Effector memory CD8-positive, alpha-beta T cell (primary cell): ENCODE measurements around the gene PRKN.
"Not testable (repeated sequence)": the region's sequence is repeated elsewhere in the genome, so short reads cannot be mapped to it uniquely, and the experiment has no call there.

Experiments
- ATAC-seq: fragments of 150-1000 bp; cut with Tn5 transposase; replicated peaks from 2 replicates; pipeline ENCODE4 v1.10.0; 2021; ENCODE audit warnings: mild to moderate bottlenecking, moderate library complexity
- DNase-seq, 3 experiments: peaks; one replicate each; pipeline ENCODE4 v3.0.0; 2021
- H3K27ac Mint-ChIP-seq, 2 donors: one replicate each; pipeline ENCODE4 v1.8.0; 2022; ENCODE audit warnings: mild to moderate bottlenecking in 2 of 2, mixed read lengths in 2 of 2, moderate library complexity in 2 of 2
- H3K27me3 Mint-ChIP-seq, 2 donors: one replicate each; pipeline ENCODE4 v1.8.0; 2022; ENCODE audit warnings: mixed read lengths in 2 of 2
- H3K36me3 Mint-ChIP-seq: one replicate; pipeline ENCODE4 v1.8.0; 2022; ENCODE audit warnings: mild to moderate bottlenecking, moderate library complexity, mixed read lengths; ENCODE audit not compliant: insufficient read depth
- H3K4me1 Mint-ChIP-seq, 2 donors: one replicate each; pipeline ENCODE4 v1.8.0; 2022; ENCODE audit warnings: low read depth in 2 of 2, mixed read lengths in 2 of 2
- H3K4me3 Mint-ChIP-seq, 2 donors: one replicate each; pipeline ENCODE4 v1.8.0; 2022; ENCODE audit warnings: mild to moderate bottlenecking in 2 of 2, mixed read lengths in 2 of 2, moderate library complexity in 2 of 2
- H3K9me3 Mint-ChIP-seq, 2 donors: one replicate each; pipeline ENCODE4 v1.8.0; 2022; ENCODE audit warnings: mixed read lengths in 2 of 2

PRKN gene

DNA sequence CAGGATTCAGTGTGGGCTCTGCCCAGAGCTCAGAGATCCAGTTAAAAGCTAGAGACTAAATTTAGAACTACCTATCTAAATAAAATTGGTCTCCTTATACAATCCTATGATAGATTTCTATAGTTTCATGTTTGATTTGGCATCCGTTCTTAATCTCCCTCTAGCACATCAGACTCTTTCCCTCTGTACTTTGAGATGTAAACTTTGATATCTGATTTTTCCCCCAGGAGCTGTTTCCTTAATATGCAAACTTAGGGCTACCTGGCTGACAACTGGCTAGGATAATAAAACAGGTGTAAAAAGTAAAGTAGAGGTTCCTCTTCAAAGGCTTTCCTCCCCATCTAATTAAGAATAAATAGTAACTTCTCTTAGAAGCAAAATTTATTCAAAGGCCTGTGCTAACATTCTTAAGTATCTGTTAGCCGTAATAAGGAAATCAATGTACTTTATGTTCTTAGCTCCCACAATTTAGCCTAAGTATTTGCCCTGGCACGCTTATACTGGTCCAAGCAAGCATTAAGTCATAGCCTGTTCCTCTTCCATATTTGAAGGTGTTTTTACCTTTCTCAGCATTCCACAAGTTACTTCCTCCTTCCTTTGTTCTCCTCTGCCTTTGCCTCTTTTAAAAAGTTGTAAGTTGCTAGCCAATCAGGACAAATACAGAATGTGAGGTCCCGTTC, 1396.0 kb downstream of the PRKN start:
- H3K27ac Mint-ChIP-seq, H3K4me1 Mint-ChIP-seq, H3K4me3 Mint-ChIP-seq, H3K9me3 Mint-ChIP-seq, DNase-seq, H3K27me3 Mint-ChIP-seq, ATAC-seq, H3K36me3 Mint-ChIP-seq: not testable (repeated sequence)

DNA sequence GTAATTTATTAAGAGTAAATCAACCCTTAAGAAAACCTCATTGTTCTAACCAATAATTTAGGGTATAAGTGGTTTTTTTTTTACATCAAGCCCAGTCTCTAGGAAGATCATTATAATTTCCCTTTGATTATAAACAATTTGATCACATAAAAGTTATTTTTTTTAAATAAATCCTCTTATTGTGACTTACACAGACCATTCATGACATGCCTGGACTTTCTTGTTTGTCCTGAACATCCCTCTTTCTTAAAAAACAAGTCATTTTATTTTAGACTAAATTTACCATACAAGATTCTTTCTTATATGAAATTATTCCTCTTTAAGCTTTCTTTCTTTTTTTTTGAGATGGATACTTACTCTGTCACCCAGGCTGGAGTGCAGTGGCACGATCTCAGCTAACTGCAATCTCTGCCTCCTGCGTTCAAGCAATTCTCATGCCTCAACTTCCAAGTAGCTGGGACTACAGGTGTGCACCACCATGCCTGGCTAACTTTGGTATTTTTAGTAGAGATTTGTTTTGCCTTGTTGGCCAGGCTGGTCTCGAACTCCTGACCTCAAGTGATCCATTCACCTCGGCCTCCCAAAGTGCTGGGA, 1400.1 kb downstream of the PRKN start:
- Mint-ChIP-seq H3K27me3 (peaks cover 0 to 10% of the 10 kb centered on the region in 2 donors), H3K36me3 (no peaks in the 10 kb centered on the region), H3K4me3 (no peak overlapping the region), H3K9me3 (no peaks in the 10 kb centered on the region), H3K27ac (no peak overlapping the region), H3K4me1 (no peaks in the 10 kb centered on the region)
- DNase-seq (no peak), ATAC-seq (no peak)

DNA sequence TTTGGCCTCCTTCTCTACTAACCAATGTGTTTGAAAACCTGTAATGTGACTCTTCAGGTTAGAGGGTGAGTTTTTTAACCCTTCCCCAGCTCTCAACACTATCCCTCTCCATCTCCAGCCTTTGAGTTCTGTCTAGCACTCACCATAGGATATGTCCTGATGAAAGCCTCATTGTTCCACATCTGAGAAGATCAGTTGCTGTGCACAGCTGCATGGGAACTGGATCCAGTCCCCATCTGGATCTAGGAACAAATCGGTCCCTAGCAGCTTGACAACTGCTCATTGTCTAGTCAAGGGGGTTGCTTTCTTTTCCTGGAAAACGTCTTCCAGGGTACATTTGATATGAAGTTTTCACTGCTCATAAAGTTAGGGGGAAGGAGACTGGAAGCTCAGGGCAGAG, 1408.3 kb downstream of the PRKN start:
- DNase-seq (no peak), ATAC-seq (no peak)
- Mint-ChIP-seq H3K9me3 (no peaks in the 10 kb centered on the region), H3K4me3 (no peak overlapping the region), H3K36me3 (no peaks in the 10 kb centered on the region), H3K4me1 (no peaks in the 10 kb centered on the region), H3K27me3 (peaks cover 11 to 16% of the 10 kb centered on the region in 2 donors), H3K27ac (no peak overlapping the region)

DNA sequence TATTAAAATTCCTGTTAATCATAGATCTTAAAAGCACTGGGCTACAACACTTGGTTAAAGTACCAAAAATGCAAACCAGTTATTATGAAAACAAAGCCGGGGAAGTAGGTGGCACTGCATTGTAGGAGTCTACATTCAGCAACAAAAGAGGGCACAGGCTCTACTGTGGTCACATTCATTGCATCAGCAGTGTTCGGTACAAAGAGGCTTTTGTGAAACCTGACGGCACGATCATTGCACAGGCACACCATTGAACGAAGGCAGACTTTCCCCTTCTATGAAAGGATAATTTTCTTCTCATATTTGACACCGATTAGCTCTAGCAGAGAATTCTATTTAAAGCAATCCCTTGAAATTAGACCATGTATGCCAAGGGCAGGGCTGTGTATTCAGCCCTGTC, 1409.1 kb downstream of the PRKN start:
- Mint-ChIP-seq H3K27me3 (peaks cover 11 to 16% of the 10 kb centered on the region in 2 donors), H3K4me3 (no peak overlapping the region), H3K27ac (no peak overlapping the region), H3K4me1 (no peaks in the 10 kb centered on the region), H3K36me3 (no peaks in the 10 kb centered on the region), H3K9me3 (no peaks in the 10 kb centered on the region)
- no peak for DNase-seq
- ATAC-seq = no peak

DNA sequence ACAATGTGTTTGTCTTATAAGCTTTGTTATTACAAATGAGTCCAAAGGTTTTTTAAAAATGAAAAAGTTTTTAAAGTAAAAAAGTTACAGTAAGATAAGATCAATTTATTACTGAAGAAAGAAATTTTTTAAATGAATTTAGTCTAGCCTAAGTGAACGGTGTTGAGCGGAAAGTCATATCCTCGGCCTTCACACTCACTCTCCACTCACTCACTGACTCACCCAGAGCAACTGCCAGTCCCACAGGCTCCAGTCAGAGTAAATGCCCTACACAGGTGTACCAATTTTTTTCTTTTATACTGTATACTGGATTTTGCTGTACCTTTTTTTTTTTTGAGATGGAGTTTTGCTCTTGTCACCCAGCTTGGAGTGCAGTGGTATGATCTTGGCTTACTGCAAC, 1411.0 kb downstream of the PRKN start:
- no peaks in the 10 kb centered on the region for H3K4me1 Mint-ChIP-seq
- no peak for DNase-seq
- H3K27me3 Mint-ChIP-seq = peaks cover 5 to 11% of the 10 kb centered on the region in 2 donors
- H3K4me3 Mint-ChIP-seq = no peak overlapping the region
- no peak for ATAC-seq
- H3K27ac Mint-ChIP-seq = no peak overlapping the region
- H3K36me3 Mint-ChIP-seq = no peaks in the 10 kb centered on the region
- H3K9me3 Mint-ChIP-seq = no peaks in the 10 kb centered on the region

DNA sequence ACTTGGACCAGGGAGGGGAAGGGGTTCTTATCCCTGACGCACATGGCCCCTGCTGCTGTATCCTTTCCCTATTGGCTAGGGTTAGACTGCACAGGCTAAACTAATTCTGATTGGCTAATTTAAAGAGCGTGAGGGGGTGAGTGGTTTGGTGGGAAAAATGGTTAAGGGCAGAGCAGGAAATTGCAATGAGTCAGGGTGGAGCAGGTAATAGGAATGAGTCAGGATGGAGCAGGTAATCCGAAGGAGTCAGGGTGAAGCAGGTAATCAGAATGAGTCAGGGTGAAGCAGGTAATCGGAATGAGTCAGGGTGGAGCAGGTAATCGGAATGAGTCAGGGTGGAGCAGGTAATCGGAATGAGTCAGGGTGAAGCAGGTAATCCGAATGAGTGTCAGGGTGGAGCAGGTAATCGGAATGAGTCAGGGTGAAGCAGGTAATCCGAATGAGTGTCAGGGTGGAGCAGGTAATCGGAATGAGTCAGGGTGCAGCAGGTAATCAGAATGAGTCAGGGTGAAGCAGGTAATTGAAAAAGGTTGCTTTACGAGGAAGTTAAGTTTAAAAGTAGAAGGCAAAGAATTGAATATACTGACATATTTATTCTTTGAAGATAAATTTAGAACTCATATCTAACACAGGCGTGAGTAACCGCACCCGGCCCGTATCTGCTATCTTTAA, 1412.2 kb downstream of the PRKN start:
- peaks cover 14 to 21% of the 10 kb centered on the region in 2 donors for H3K27me3 Mint-ChIP-seq
- not testable (repeated sequence) for H3K27ac Mint-ChIP-seq, H3K4me3 Mint-ChIP-seq, DNase-seq, ATAC-seq, H3K36me3 Mint-ChIP-seq, H3K9me3 Mint-ChIP-seq, H3K4me1 Mint-ChIP-seq

DNA sequence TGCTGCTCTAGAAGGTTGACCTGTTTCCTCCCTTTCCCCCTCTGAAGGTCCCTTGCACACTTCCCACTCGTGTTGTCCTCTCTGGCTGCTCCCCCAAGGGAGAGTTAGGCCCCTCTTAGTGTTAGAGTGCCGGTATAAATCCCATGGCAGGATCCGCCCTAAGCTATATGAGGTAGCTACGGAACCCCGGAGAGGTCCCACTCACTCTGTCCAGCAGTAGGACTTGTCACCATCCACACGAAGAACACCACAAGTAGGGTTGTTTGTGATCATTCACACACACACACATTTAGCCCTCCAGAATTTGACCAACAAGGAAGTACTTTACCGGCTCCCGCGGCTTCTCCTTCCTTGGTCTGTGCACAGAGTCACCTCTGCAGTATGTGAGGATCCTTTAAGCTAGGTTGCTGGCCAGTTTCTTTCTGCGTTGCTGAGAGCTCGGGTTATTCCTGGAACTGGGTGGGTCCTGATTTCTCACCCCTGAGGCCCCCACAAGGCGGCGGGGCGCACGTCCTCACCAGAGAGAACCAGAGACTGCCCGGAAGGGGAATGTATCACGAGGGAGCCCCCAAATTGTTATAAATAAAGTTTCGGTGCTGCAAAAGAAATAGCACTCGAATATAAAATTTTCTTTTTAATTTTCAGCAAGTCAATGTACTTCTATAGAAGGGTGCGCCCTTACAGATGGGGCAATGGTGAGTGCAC, 1412.9 kb downstream of the PRKN start:
- H3K4me1 Mint-ChIP-seq, H3K4me3 Mint-ChIP-seq, H3K9me3 Mint-ChIP-seq, ATAC-seq, DNase-seq, H3K36me3 Mint-ChIP-seq: not testable (repeated sequence)
- Mint-ChIP-seq H3K27me3 (peaks cover 18 to 26% of the 10 kb centered on the region in 2 donors), H3K27ac (peak overlapping the region in 1 of 2 donors; percentile 18)

DNA sequence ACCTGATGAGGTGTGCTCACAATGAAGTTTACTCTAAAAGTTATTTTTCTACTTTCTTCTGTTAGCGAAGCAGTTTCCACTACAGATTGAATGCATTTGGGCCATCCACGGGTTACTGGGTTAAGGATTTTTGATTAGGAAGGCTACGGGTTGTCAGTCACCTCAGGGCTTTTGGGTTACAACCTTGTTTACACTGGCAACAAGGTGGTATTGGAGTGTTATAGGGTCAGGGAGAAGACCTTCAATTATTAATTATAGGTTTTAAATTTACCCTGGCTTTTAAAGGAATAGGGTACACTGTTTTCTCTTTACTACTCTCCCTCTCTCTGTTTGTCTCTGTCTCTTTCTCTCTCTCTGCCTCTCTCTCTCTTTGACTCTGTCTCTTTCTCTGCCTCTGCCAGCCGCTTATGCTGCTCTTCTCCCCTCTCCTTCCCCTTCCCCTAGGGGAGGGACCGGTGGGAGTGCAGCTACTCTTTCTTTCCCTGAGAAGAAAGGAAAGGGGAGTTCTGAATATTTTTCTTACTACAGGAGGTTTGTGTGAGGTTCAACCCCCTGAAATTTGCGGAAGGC, 1413.5 kb downstream of the PRKN start:
- peaks cover 16 to 30% of the 10 kb centered on the region in 2 donors for H3K27me3 Mint-ChIP-seq
- H3K4me1 Mint-ChIP-seq = peaks cover 4 to 7% of the 10 kb centered on the region in 2 donors
- no peak overlapping the region for H3K4me3 Mint-ChIP-seq
- no peak for DNase-seq
- H3K27ac Mint-ChIP-seq = peak overlapping the region in 1 of 2 donors; percentile 18
- no peaks in the 10 kb centered on the region for H3K9me3 Mint-ChIP-seq
- ATAC-seq = no peak
- H3K36me3 Mint-ChIP-seq = no peaks in the 10 kb centered on the region

DNA sequence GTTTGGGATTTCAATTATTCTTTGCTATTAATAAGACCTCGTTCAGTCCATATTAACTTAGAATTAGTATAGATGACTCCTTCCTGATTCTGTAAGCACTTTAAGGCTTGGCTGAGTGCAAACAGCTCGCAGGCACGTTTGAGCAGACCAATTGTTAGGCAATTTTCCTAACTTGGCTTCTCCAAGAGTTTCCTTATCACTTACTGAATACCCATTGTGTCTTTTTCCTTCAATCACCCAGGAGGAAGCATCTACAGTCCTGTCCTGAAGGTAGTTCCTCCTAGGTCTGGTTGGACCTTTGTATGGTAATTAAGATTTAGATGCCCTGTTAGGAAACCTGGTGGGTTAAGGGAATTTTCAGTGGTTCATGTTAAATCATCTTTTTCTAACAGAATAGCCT, 1414.1 kb downstream of the PRKN start:
- not testable (repeated sequence) for H3K9me3 Mint-ChIP-seq, ATAC-seq, H3K4me3 Mint-ChIP-seq, H3K27ac Mint-ChIP-seq, DNase-seq, H3K36me3 Mint-ChIP-seq, H3K4me1 Mint-ChIP-seq
- H3K27me3 Mint-ChIP-seq = peaks cover 15 to 30% of the 10 kb centered on the region in 2 donors

DNA sequence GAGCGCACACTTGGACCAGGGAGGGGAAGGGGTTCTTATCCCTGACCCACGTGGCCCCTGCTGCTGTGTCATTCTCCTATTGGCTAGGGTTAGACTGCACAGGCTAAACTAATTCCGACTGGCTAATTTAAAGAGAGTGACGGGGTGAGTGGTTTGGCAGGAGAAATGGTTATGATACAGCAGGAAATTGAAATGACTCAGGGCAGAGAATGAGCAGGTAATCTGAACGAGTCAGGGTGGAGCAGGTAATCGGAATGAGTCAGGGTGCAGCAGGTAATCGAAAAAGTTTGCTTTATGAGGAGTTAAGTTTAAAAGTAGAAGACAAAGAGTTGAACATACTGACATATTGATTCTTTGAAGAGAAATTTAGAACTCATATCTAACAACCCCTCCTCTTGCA, 1417.8 kb downstream of the PRKN start:
- not testable (repeated sequence) for DNase-seq, H3K36me3 Mint-ChIP-seq, H3K4me1 Mint-ChIP-seq, H3K9me3 Mint-ChIP-seq, H3K27ac Mint-ChIP-seq, H3K4me3 Mint-ChIP-seq, ATAC-seq
- H3K27me3 Mint-ChIP-seq = peaks cover 24 to 26% of the 10 kb centered on the region in 2 donors

DNA sequence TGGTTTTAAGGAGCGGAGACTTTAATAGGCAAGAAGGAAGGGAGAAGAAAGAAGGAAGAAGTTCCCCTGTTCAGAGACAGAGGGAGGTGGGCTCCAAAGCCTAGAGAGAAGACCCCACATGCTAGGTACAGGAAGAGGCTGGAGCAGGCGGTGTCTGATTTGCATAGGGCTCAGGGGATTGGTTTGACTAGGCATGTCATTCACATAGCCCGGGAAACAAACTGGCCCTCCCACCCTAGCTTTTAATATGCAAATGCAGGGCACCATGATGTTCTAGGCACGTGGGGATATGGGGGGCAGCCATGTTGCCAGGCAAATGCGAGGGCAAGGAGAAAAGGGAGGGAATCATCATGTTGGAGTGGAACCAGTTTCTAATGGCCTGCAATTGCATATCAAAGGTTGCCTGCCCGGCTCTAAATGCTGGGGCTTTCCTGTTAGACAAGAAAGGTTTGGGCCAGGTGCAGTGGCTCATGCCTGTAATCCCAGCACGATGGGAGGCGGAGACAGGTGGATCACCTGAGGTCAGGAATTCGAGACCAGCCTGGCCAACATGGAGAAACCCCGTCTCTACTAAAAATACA, 1419.4 kb downstream of the PRKN start:
- Mint-ChIP-seq H3K36me3 (no peaks in the 10 kb centered on the region), H3K9me3 (no peaks in the 10 kb centered on the region), H3K4me3 (no peak overlapping the region), H3K27me3 (peaks cover 30 to 35% of the 10 kb centered on the region in 2 donors), H3K4me1 (peaks cover 4 to 7% of the 10 kb centered on the region in 2 donors), H3K27ac (no peak overlapping the region)
- DNase-seq = no peak
- ATAC-seq = no peak

DNA sequence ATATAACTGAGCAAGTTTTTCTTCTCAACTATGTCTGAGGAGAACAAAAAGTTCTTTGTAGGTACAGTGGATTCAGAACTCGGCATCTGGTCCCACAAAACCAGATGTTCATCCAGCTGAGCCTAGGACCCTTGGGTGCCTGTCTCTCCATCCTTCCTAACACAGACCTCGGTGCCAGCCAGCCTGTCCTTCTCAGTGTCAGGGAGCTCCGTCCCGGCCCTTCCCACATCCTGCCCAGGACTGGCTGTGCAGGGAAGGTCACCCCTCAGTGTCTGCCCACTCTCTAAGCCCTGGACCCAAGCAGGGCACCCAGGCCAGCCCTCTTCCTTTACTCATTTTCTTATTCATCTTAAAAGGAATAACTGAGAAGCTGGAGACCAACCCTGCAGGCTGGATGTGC, 1421.7 kb downstream of the PRKN start:
- Mint-ChIP-seq H3K4me1 (peaks cover 4 to 7% of the 10 kb centered on the region in 2 donors), H3K4me3 (no peak overlapping the region), H3K27ac (no peak overlapping the region), H3K27me3 (peaks cover 34% of the 10 kb centered on the region in 2 donors), H3K9me3 (no peaks in the 10 kb centered on the region), H3K36me3 (no peaks in the 10 kb centered on the region)
- ATAC-seq (no peak), DNase-seq (no peak)
